ENCODE data around the gene CHN2. TPM values are rescaled to one million over a fixed set of nuclear protein-coding genes. Genes with fewer than 3 reads are reported as not detected.

CHN2 gene
- total RNA-seq (2014; rRNA removed) (3.1 and 7.7 TPM in 2 replicates), Bru-seq, nascent RNA (percentile 34 among the genes with signal in this experiment), BruChase-seq, experiment 1, labeled RNA remaining after a 6-hour chase (percentile 27 among the genes with signal in this experiment), BruChase-seq, experiment 2, labeled RNA remaining after a 2-hour chase (percentile 49 among the genes with signal in this experiment)
- long read RNA-seq, transcript CHN2-201 (13 exons, 3,530 nt): major isoform, 9 of 18 reads
- long read RNA-seq, partial matches to known transcripts: 3 of 18 reads
- long read RNA-seq, other reads (novel, unspliced or antisense): 5 of 18 reads

DNA sequence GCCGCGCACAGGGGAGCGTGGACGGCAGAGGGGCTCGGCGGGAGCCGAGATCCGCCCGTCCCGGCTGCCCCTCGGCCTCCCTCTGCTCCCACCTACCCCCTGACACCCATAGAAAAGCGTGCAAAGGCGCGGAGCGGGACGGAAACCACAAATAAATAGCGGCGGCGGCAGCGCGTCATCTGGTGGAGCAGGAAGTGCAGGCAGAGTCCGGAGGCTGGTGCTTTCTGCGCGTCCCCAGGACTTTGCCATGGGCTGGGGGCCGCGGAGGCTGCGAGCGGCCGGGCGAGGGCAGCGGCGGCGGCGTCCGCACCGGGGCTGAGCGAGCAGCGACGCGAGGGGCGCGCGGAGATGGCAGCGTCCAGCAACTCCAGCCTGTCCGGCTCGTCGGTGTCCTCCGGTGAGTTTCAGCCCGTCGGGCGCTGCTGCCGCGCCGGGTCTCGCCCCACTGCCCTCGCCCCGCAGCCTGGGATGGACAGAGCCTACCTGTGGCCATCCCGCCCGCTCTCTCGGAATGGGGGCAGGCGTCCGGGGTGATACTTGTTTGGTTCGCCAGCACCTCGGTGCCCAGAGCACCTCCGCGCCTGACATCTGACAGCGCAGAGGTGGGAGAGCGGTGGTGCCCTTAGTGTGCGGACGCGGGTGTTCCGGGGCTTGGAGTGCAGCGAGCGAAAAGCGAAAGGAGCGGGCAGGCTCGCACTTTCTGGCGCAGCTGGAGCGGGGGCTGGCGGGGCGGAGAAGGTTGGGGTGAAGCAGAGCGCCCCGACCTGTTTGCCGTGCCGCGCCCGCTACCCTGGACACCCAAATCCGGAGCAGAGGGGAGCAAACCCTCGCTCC, at the start of gene CHN2:
Gene CHN2, plus strand, starts transcription at position 182 of the 834 bp plus-strand sequence.
- Histone ChIP-seq H3K9me2 (replicated peaks; ENCODE audit: low read length) (no peaks in the 10 kb centered on the region), H4K20me1 (ENCODE audit: low read length) (no peaks in the 10 kb centered on the region), H3K9ac (ENCODE audit: low read length) (peak within 1 kb of the TSS; percentile 47), H3K4me3 (ENCODE audit: low read length) (peak within 1 kb of the TSS; percentile 93), H3K27ac (ENCODE audit: low read length) (no peak within 1 kb of the TSS), H3K36me3 (ENCODE audit: low read depth, low read length) (no peaks in the 10 kb centered on the region), H3K27me3 (ENCODE audit: low read length) (no peaks in the 10 kb centered on the region), H3K4me1 (ENCODE audit: insufficient read depth, low read length) (peaks cover 15% of the 10 kb centered on the region), H2AFZ (ENCODE audit: low read length) (peak within 1 kb of the TSS; percentile 93), H3F3A (ENCODE audit: low read length, unreplicated experiment) (no peaks in the 10 kb centered on the region), H3K9me3 (ENCODE audit: low read length) (no peaks in the 10 kb centered on the region), H3K79me2 (ENCODE audit: low read length) (no peaks in the 10 kb centered on the region), H3K4me2 (ENCODE audit: low read length) (peak within 1 kb of the TSS; percentile 92)
- BruUV-seq (replicated peaks): no TSS peak
- ChIA-PET CTCF (interaction anchor here (0.6 kb wide), 1 partner anchor 607 kb away, joined by 4 read pairs; no protein-coding TSS in a partner anchor), POLR2A (ENCODE audit: unreplicated experiment) (no interaction called here)
- DNase-seq: peak; percentile 47
- peak; percentile 55 for ATAC-seq
- TF ChIP-seq, protein P1, sequence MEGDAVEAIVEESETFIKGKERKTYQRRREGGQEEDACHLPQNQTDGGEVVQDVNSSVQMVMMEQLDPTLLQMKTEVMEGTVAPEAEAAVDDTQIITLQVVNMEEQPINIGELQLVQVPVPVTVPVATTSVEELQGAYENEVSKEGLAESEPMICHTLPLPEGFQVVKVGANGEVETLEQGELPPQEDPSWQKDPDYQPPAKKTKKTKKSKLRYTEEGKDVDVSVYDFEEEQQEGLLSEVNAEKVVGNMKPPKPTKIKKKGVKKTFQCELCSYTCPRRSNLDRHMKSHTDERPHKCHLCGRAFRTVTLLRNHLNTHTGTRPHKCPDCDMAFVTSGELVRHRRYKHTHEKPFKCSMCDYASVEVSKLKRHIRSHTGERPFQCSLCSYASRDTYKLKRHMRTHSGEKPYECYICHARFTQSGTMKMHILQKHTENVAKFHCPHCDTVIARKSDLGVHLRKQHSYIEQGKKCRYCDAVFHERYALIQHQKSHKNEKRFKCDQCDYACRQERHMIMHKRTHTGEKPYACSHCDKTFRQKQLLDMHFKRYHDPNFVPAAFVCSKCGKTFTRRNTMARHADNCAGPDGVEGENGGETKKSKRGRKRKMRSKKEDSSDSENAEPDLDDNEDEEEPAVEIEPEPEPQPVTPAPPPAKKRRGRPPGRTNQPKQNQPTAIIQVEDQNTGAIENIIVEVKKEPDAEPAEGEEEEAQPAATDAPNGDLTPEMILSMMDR (conservative IDR thresholded peaks at IDR 0.05; ENCODE audit: low read depth, low read length): 0 out of 2 replicates have a peak, but pooled peaks have one; percentile 17
- no peak for TF ChIP-seq EZH2phosphoT487 (IDR thresholded peaks at IDR 0.05; ENCODE audit: borderline replicate concordance, low read length)
- TF ChIP-seq EZH2 (IDR thresholded peaks at IDR 0.05; ENCODE audit: low read length, unreplicated experiment): no peak
- intact Hi-C loops (cut with micrococcal nuclease): loop anchor here (10.0 kb wide), 1 partner anchor 410 kb away; no protein-coding TSS in a partner anchor

DNA sequence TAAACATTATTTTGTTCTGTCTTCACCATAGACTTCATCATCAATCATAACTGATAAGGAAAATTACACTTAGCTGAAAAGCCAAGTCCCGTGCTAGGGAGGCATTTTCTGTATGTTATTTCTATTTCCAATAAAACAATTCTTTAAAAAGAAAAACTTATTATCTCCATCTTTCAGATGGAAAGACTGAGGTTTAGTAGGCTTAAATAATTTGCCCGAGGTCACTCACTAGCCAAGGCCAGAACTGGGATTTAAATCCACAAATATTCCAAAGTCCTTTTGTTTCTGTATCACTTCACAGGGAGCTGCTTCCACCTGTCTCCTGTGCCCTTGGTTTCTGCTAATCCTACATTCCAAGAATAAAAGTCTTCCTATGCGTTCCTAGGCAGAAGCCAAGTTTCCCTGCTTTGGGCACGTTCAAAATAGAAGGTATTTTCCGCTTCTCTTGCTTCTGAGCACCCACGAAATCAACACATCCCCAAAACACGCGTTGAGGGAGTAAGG, 49.0 kb upstream of the CHN2 start:
- DNase-seq: no peak
- Histone ChIP-seq H3K9me3 (ENCODE audit: low read length) (no peaks in the 10 kb centered on the region), H3F3A (ENCODE audit: low read length, unreplicated experiment) (no peaks in the 10 kb centered on the region), H2AFZ (ENCODE audit: low read length) (peak overlapping the region; percentile 95), H3K4me1 (ENCODE audit: insufficient read depth, low read length) (peaks cover 22% of the 10 kb centered on the region), H3K27me3 (ENCODE audit: low read length) (no peaks in the 10 kb centered on the region), H3K4me2 (ENCODE audit: low read length) (peak overlapping the region; percentile 92), H4K20me1 (ENCODE audit: low read length) (no peaks in the 10 kb centered on the region), H3K36me3 (ENCODE audit: low read depth, low read length) (no peaks in the 10 kb centered on the region), H3K27ac (ENCODE audit: low read length) (no peak overlapping the region), H3K9me2 (replicated peaks; ENCODE audit: low read length) (no peaks in the 10 kb centered on the region), H3K4me3 (ENCODE audit: low read length) (peak overlapping the region; percentile 73), H3K79me2 (ENCODE audit: low read length) (no peaks in the 10 kb centered on the region), H3K9ac (ENCODE audit: low read length) (peak overlapping the region; percentile 72)
- CTCF ChIA-PET: interaction anchor here (0.7 kb wide), 1 partner anchor 44 kb away, joined by 4 read pairs; no protein-coding TSS in a partner anchor
- ATAC-seq: no peak
- BruUV-seq (replicated peaks): no TSS peak
- intact Hi-C loops (cut with micrococcal nuclease): loop anchor here (2.0 to 10.0 kb wide), 4 partner anchors 25 to 459 kb away; no protein-coding TSS in a partner anchor
- POLR2A ChIA-PET (ENCODE audit: unreplicated experiment): interaction anchor here (0.6 to 0.7 kb wide), 2 partner anchors 111 to 927 kb away, joined by 3 read pairs; no protein-coding TSS in a partner anchor
- TF ChIP-seq EZH2 (IDR thresholded peaks at IDR 0.05; ENCODE audit: low read length, unreplicated experiment): no peak
- no peak for TF ChIP-seq EZH2phosphoT487 (IDR thresholded peaks at IDR 0.05; ENCODE audit: borderline replicate concordance, low read length)
- TF ChIP-seq, protein P1 (conservative IDR thresholded peaks at IDR 0.05; ENCODE audit: low read depth, low read length): no peak
